SK-N-SH treated with all-trans-retinoic acid at 6 μM for 48 hours (cell line): ENCODE measurements around the gene FOXRED2.

Experiments used
- PPARA ChIP-seq: fragments of 250-450 bp; sonication (Bioruptor Pico); IDR thresholded peaks from 2 replicates; pipeline ENCODE4 v1.5.0; 2020; ENCODE audit warnings: mild to moderate bottlenecking, borderline replicate concordance
- SNAI2 ChIP-seq: fragments of 250-450 bp; sonication (Bioruptor Pico); IDR thresholded peaks from 2 replicates; pipeline ENCODE4 v1.5.0; 2020; ENCODE audit warnings: mild to moderate bottlenecking, moderate library complexity
- ZFP30 ChIP-seq: fragments of 450-650 bp; formaldehyde crosslinking; IDR thresholded peaks from 2 replicates; pipeline ENCODE4 v1.5.0; 2022; ENCODE audit warnings: mild to moderate bottlenecking, moderate library complexity
- ZNF70 ChIP-seq: fragments of 450-650 bp; formaldehyde crosslinking; IDR thresholded peaks from 2 replicates; pipeline ENCODE4 v1.5.0; 2020; ENCODE audit warnings: mild to moderate bottlenecking, moderate library complexity
- TF ChIP-seq, protein P1 (sequence below): fragments of 250-450 bp; sonication (Bioruptor Pico); IDR thresholded peaks from 2 replicates; pipeline ENCODE4 v1.8.0; 2020; ENCODE audit warnings: mild to moderate bottlenecking, moderate library complexity, borderline replicate concordance
- TF ChIP-seq, protein P2 (sequence below): fragments of 250-450 bp; sonication (Bioruptor Pico); IDR thresholded peaks from 2 replicates; pipeline ENCODE4 v1.5.1; 2020; ENCODE audit warnings: low read depth, mild to moderate bottlenecking, moderate library complexity
- TF ChIP-seq, protein P3 (sequence below): fragments of 250-450 bp; sonication (Bioruptor Pico); IDR thresholded peaks from 2 replicates; pipeline ENCODE4 v1.5.1; 2021; ENCODE audit warnings: mild to moderate bottlenecking, moderate library complexity
- TF ChIP-seq, protein P4 (sequence below): fragments of 250-450 bp; sonication (Bioruptor Pico); IDR thresholded peaks from 2 replicates; pipeline ENCODE4 v1.8.0; 2021; ENCODE audit warnings: low read depth, mild to moderate bottlenecking, moderate library complexity, borderline replicate concordance

DNA sequence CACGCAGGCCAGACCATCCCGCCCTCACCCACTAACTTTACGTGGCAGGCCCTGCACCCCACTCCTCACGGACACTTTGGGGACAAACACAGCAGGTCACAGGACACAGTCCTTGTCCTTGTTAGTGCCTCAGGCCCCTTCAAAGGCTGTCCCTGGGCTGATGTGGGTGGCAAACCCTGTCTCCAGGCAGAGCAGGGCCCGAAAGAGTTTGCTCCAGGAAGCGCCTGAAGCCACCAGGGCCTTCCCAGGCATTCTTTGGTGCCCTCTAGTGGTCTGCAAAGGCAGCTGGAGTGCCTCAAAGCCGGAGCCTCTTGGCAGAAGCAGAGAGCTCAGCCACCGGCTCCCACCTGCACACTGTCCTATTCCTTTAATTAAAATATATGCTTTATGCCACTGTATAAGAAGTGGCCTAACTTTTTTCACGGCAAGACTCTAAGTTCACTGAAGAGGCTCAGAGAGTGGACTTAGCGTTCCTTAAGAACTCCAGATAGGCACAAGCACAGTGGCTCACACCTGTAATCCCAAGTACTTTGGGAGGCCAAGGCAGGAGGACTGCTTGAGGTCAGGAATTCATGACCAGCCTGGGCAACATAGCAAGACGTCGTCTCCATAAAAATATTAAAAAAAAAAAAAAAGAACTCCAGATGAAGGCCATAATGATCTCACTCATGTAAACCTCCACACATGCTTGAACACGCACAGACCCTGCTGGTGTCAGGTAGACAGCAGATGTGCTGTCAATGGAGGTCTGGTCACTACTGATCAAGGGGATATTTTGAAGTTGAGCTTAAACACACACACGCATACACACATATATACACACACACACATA is 36.5 kb downstream of the FOXRED2 start:
- TF ChIP-seq, protein P1, sequence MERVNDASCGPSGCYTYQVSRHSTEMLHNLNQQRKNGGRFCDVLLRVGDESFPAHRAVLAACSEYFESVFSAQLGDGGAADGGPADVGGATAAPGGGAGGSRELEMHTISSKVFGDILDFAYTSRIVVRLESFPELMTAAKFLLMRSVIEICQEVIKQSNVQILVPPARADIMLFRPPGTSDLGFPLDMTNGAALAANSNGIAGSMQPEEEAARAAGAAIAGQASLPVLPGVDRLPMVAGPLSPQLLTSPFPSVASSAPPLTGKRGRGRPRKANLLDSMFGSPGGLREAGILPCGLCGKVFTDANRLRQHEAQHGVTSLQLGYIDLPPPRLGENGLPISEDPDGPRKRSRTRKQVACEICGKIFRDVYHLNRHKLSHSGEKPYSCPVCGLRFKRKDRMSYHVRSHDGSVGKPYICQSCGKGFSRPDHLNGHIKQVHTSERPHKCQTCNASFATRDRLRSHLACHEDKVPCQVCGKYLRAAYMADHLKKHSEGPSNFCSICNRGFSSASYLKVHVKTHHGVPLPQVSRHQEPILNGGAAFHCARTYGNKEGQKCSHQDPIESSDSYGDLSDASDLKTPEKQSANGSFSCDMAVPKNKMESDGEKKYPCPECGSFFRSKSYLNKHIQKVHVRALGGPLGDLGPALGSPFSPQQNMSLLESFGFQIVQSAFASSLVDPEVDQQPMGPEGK (CRISPR knock-in tag): no peak
- TF ChIP-seq, protein P2, sequence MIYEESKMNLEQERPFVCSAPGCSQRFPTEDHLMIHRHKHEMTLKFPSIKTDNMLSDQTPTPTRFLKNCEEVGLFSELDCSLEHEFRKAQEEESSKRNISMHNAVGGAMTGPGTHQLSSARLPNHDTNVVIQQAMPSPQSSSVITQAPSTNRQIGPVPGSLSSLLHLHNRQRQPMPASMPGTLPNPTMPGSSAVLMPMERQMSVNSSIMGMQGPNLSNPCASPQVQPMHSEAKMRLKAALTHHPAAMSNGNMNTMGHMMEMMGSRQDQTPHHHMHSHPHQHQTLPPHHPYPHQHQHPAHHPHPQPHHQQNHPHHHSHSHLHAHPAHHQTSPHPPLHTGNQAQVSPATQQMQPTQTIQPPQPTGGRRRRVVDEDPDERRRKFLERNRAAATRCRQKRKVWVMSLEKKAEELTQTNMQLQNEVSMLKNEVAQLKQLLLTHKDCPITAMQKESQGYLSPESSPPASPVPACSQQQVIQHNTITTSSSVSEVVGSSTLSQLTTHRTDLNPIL: no peak
- TF ChIP-seq PPARA (no peak), ZFP30 (CRISPR knock-in tag) (no peak), SNAI2 (CRISPR knock-in tag) (no peak), ZNF70 (CRISPR knock-in tag) (no peak)
- TF ChIP-seq, protein P3, sequence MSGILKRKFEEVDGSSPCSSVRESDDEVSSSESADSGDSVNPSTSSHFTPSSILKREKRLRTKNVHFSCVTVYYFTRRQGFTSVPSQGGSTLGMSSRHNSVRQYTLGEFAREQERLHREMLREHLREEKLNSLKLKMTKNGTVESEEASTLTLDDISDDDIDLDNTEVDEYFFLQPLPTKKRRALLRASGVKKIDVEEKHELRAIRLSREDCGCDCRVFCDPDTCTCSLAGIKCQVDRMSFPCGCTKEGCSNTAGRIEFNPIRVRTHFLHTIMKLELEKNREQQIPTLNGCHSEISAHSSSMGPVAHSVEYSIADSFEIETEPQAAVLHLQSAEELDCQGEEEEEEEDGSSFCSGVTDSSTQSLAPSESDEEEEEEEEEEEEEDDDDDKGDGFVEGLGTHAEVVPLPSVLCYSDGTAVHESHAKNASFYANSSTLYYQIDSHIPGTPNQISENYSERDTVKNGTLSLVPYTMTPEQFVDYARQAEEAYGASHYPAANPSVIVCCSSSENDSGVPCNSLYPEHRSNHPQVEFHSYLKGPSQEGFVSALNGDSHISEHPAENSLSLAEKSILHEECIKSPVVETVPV (CRISPR knock-in tag): no peak
- TF ChIP-seq, protein P4, sequence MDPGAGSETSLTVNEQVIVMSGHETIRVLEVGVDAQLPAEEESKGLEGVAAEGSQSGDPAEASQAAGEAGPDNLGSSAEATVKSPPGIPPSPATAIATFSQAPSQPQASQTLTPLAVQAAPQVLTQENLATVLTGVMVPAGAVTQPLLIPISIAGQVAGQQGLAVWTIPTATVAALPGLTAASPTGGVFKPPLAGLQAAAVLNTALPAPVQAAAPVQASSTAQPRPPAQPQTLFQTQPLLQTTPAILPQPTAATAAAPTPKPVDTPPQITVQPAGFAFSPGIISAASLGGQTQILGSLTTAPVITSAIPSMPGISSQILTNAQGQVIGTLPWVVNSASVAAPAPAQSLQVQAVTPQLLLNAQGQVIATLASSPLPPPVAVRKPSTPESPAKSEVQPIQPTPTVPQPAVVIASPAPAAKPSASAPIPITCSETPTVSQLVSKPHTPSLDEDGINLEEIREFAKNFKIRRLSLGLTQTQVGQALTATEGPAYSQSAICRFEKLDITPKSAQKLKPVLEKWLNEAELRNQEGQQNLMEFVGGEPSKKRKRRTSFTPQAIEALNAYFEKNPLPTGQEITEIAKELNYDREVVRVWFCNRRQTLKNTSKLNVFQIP (CRISPR knock-in tag): no peak
